Fibroblast of the aortic adventitia (primary cell): ENCODE data around the gene C12orf57. TPM values are rescaled to one million over a fixed set of nuclear protein-coding genes. Genes with fewer than 3 reads are reported as not detected.

Source experiments
- DNase-seq: peaks from one replicate; pipeline ENCODE4 v3.0.0-alpha.2; 2010; ENCODE audit warnings: low read depth
- H3K4me3 ChIP-seq: 2 replicates; pipeline ENCODE4 v1.5.1; 2011; ENCODE audit warnings: low read depth, mild to moderate bottlenecking, control low read depth, low read length, moderate library complexity
- total RNA-seq: library from RNA; depleted of rRNA; stranded (reverse); fragments of >200 nt; gene quantifications from 2 replicates; pipeline ENCODE4 v1.2.3, GENCODE V29; 2012; ENCODE audit warnings: low replicate concordance
- TF ChIP-seq, protein P1 (sequence below): IDR thresholded peaks from 2 replicates; pipeline ENCODE4 v1.5.1; 2011; ENCODE audit warnings: mild to moderate bottlenecking, low read length, control low read depth, inconsistent platforms; ENCODE audit not compliant: insufficient read depth

C12orf57 gene
- total RNA-seq, 1 donor, result 156 TPM

DNA sequence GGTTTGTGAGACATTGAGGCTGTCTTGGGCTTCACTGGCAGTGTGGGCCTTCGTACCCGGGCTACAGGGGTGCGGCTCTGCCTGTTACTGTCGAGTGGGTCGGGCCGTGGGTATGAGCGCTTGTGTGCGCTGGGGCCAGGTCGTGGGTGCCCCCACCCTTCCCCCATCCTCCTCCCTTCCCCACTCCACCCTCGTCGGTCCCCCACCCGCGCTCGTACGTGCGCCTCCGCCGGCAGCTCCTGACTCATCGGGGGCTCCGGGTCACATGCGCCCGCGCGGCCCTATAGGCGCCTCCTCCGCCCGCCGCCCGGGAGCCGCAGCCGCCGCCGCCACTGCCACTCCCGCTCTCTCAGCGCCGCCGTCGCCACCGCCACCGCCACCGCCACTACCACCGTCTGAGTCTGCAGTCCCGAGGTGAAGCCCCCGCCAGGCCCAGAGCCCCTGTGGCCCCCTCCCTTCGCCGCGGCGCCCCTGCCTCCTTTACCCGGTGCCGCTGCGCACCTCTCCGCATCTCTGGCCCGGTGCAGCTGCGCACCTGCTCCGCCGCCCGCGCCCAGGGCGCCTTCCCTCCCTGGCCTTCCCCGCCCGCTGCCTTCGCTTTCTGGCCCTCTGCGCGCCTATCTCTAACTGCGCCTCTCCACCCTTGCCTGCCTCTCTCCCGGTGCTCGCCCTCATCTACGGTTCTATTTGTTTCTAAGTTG lies 29.4 kb upstream of the C12orf57 start, which contains the start of gene ENO2:
Gene ENO2 (plus strand): TSS at position 335 of the 701 bp plus-strand sequence. CDS start 1,253 bp downstream, outside the sequence.
- DNase-seq, result peak; percentile 51
- TF ChIP-seq, protein P1, sequence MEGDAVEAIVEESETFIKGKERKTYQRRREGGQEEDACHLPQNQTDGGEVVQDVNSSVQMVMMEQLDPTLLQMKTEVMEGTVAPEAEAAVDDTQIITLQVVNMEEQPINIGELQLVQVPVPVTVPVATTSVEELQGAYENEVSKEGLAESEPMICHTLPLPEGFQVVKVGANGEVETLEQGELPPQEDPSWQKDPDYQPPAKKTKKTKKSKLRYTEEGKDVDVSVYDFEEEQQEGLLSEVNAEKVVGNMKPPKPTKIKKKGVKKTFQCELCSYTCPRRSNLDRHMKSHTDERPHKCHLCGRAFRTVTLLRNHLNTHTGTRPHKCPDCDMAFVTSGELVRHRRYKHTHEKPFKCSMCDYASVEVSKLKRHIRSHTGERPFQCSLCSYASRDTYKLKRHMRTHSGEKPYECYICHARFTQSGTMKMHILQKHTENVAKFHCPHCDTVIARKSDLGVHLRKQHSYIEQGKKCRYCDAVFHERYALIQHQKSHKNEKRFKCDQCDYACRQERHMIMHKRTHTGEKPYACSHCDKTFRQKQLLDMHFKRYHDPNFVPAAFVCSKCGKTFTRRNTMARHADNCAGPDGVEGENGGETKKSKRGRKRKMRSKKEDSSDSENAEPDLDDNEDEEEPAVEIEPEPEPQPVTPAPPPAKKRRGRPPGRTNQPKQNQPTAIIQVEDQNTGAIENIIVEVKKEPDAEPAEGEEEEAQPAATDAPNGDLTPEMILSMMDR, result no peak
- H3K4me3 ChIP-seq, result peak within 1 kb of the TSS; percentile 82

DNA sequence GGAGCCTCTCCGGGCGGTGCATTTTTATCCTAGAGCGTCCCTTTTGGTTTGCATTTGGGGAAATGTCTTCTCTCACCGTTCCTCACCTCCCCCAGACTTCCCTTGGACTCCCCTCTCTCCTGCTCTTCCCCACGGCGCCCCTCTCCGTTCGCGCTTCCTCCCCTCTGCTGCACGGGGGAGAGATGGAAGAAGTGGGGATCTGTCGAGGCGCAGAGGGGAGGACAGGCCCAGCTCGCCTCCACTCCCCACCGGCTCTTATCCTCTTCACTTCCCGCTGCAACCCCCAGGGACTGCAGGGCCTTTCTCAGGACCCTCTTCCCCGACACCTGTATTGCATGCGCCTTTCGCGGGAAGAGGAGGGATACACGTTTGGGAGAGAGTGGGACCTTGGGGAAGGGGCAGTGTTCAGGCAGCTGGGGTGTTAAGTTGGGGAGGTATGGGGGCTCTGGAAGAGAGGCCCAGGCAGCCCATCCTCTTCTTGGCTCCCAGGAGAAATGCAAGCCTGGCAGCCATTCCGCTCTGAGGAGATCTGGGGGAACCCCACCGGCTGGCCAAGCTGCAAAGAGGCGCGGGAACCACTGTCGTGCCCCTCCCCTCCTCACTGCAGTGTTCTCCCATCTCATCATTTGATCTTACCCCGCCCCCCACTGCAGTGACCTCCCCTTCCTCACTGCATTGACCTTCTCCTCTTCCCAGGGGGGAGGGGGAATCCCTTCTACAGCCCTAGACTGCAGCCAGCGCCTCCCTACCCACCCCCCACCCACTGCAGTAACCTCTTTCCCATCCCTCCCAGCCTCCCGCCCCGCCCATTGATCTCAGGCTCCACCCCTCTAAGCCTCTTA lies 28.7 kb upstream of the C12orf57 start:
- no peak for DNase-seq
- H3K4me3 ChIP-seq, result peak overlapping the region; percentile 82
- TF ChIP-seq, protein P1, result peak; percentile 3

DNA sequence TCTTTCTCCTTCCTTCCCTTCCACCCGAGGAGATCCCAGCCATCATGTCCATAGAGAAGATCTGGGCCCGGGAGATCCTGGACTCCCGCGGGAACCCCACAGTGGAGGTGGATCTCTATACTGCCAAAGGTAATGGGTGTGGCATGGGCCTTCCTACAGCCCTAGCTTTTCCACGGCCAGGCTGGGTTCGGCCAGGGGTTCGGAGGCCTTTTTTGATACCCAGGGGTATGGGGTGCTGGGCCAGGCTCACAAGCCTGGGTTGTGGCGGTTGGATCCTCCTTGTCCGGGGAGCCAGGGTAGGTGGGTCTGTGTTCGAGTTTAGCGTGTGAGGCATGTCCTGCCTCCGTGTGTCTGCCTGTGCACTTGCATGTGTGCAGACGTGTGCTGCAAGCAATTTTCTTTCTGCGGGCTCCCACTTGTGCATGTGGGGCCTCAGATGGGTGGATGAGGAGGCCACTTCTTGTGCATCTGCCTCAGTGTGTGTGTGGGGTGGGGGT lies 28.0 kb upstream of the C12orf57 start:
- no peak for DNase-seq

DNA sequence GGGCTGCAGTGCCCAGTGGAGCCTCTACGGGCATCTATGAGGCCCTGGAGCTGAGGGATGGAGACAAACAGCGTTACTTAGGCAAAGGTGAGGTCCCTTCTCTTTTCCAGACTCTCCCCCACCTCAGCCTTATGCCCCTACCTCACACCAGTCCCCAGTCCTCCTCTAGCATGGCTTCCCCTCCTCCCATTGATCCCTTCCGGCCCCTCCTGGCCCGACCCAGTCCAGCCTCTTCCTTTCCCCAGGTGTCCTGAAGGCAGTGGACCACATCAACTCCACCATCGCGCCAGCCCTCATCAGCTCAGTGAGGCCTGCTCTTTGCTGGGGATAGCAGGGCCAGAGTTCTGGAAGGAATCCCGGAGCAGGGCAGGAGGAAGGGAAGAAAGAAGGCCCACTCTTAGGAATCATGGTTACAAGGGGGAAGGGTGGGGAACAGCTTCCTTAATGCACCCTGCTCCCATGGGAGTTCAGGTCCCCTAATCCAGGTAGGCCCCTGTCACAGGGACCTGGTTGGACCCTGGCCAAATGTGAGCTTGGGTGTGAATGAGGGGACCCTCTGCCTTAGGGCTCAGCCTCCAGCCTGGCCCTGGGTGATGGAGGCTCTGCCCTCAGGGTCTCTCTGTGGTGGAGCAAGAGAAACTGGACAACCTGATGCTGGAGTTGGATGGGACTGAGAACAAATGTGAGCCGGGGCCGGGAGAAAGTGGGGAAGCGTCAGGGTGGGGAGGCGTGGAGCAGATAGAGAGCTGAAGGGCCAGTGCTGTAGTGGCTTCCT lies 27.2 kb upstream of the C12orf57 start:
- TF ChIP-seq, protein P1, result no peak
- H3K4me3 ChIP-seq, result no peak overlapping the region
- DNase-seq, result no peak

More for the DNA sequence above, 28.0 kb upstream of the C12orf57 start:
- peak overlapping the region; percentile 82 for H3K4me3 ChIP-seq
- TF ChIP-seq, protein P1, result no peak

DNA sequence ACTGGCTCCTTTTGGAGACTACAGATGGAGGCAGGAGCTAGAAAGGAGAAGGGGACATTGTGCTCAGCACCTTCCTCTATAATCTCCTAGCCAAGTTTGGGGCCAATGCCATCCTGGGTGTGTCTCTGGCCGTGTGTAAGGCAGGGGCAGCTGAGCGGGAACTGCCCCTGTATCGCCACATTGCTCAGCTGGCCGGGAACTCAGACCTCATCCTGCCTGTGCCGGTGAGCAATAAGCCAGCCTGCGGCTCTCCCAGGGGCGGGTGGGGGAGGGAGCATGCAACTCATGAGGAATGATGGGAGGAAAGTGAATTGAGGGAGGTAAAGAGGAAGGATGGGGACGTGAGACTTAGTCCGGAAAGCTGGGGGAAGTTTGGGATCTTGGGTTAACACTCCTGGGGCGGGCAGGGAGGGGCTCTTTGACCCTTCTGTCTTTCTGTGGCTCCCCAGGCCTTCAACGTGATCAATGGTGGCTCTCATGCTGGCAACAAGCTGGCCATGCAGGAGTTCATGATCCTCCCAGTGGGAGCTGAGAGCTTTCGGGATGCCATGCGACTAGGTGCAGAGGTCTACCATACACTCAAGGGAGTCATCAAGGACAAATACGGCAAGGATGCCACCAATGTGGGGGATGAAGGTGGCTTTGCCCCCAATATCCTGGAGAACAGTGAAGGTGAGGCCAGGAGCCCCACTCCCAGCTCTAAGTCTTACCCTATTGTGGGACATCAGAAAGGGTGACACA lies 26.2 kb upstream of the C12orf57 start:
- no peak for DNase-seq
- TF ChIP-seq, protein P1, result no peak
- no peak overlapping the region for H3K4me3 ChIP-seq

DNA sequence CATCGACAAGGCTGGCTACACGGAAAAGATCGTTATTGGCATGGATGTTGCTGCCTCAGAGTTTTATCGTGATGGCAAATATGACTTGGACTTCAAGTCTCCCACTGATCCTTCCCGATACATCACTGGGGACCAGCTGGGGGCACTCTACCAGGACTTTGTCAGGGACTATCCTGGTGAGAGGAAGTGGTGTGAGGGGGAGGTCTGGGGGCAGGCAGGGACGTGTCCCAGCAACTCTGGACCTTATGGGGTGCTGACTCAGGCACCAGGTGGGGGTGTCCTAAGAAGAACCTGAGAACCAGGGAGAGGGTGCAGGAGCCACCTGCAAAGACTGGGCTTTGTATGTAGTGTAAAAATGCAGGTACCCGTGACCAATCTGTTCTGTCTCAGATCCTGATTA lies 24.2 kb upstream of the C12orf57 start:
- TF ChIP-seq, protein P1, result no peak
- DNase-seq, result no peak
- H3K4me3 ChIP-seq, result no peak overlapping the region
